Testis (tissue), 2 donors: ENCODE measurements around the gene MRPL9.

Source experiments
- CTCF ChIP-seq, 3 experiments: fragments of 450-650 bp in 2 of 3; fragments of 200-600 bp in 1 of 3; sonication (generic) in 1 of 3; IDR thresholded peaks; one replicate each; pipeline ENCODE4 v1.5.1; 2016 to 2019; ENCODE audit warnings: antibody characterized with exemption in 3 of 3, mild to moderate bottlenecking in 2 of 3, moderate library complexity in 1 of 3
- POLR2A ChIP-seq: fragments of 450-650 bp; IDR thresholded peaks from one replicate; pipeline ENCODE4 v1.6.1; 2017; ENCODE audit warnings: antibody characterized with exemption, mild to moderate bottlenecking, moderate library complexity

- TF ChIP-seq CTCF (IDR thresholded peaks at IDR 0.05) (no peak), POLR2A (no peak)
These were observed 42.9 kb upstream of the MRPL9 start for GRCh38 chr1:151806170-151806569.
